A673 (cell line): ENCODE results near the gene NLRC5. TPM values are rescaled to one million over a fixed set of nuclear protein-coding genes. Genes with fewer than 3 reads are reported as not detected.

ENCODE experiments used
- BruUV-seq: library from RNA; stranded (reverse); fragments of 400-500 nt; replicated peaks from 2 replicates; lab custom pipeline; 2021; lab: Mats Ljungman, UMichigan
- CTCF ChIA-PET: fragments of 300-600 bp; sonication (Branson Sonifier 250); formaldehyde crosslinking; loops from one replicate; lab custom pipeline; 2022; ENCODE audit warnings: antibody characterized with exemption; lab: Charles Lee
- POLR2A ChIA-PET: fragments of 300-600 bp; sonication (Branson Sonifier 250); formaldehyde crosslinking; loops from one replicate; lab custom pipeline; 2022; ENCODE audit warnings: antibody characterized with exemption; ENCODE audit not compliant: low non-redundant PET; lab: Charles Lee
- DNase-seq: peaks from one replicate; pipeline ENCODE4 v3.0.0-alpha.2; 2015; ENCODE audit warnings: low spot score
- H3K27ac ChIP-seq: fragments of 200-600 bp; sonication (generic); 2 replicates; pipeline ENCODE4 v1.5.1; 2016; ENCODE audit warnings: mixed run types, low read depth, mild to moderate bottlenecking, mixed read lengths, antibody characterized with exemption, low read length; ENCODE audit not compliant: poor library complexity, severe bottlenecking
- H3K27me3 ChIP-seq: fragments of 200-600 bp; sonication (generic); replicated peaks from 2 replicates; pipeline ENCODE4 v1.6.1; 2017; ENCODE audit warnings: mixed run types, low read depth, mild to moderate bottlenecking, mixed read lengths, antibody characterized with exemption, low read length; ENCODE audit not compliant: insufficient read depth, poor library complexity
- H3K36me3 ChIP-seq: fragments of 200-600 bp; sonication (generic); 2 replicates; pipeline ENCODE4 v1.6.1; 2016; ENCODE audit warnings: mixed run types, mild to moderate bottlenecking, mixed read lengths, antibody characterized with exemption, low read length; ENCODE audit not compliant: insufficient read depth, poor library complexity, severe bottlenecking
- H3K4me1 ChIP-seq: fragments of 200-600 bp; sonication (generic); 2 replicates; pipeline ENCODE4 v1.6.1; 2017; ENCODE audit warnings: mixed run types, mild to moderate bottlenecking, mixed read lengths, antibody characterized with exemption, low read length; ENCODE audit not compliant: insufficient read depth, poor library complexity, severe bottlenecking
- H3K4me3 ChIP-seq: fragments of 200-600 bp; sonication (generic); 2 replicates; pipeline ENCODE4 v1.5.1; 2016; ENCODE audit warnings: low read depth, mixed run types, mild to moderate bottlenecking, mixed read lengths, low read length; ENCODE audit not compliant: poor library complexity, severe bottlenecking
- H3K9me3 ChIP-seq: fragments of 200-600 bp; sonication (generic); 2 replicates; pipeline ENCODE4 v1.6.1; 2016; ENCODE audit warnings: mixed run types, low read depth, mild to moderate bottlenecking, mixed read lengths, antibody characterized with exemption, low read length; ENCODE audit not compliant: poor library complexity, severe bottlenecking
- CTCF ChIP-seq: fragments of 300-800, 200-600 bp; sonication (generic); conservative IDR thresholded peaks from 2 replicates; pipeline ENCODE4 v1.5.1; 2017; ENCODE audit warnings: low read depth, mild to moderate bottlenecking, antibody characterized with exemption, low read length, moderate library complexity, mixed read lengths
- EZH2 ChIP-seq: fragments of 200-600 bp; sonication (generic); IDR thresholded peaks from 2 replicates; pipeline ENCODE4 v1.6.1; 2017; ENCODE audit warnings: borderline replicate concordance, low read depth, mild to moderate bottlenecking, mixed read lengths, antibody characterized with exemption, low read length; ENCODE audit not compliant: poor library complexity, severe bottlenecking
- intact Hi-C: fragments of 100-400 bp; cut with micrococcal nuclease; formaldehyde crosslinking; loops from one replicate; pipeline ENCODE4 v1.10.0; 2022; ENCODE audit not compliant: unreplicated experiment
- total RNA-seq: library from RNA; stranded (reverse); gene quantifications from 2 replicates; pipeline ENCODE4 v1.2.3, GENCODE V29; 2021

NLRC5 gene
- total RNA-seq, 1 experiment from 2014 or later = 13.1 TPM

- no peaks in the 10 kb centered on the region for H3K36me3 ChIP-seq
- no peaks in the 10 kb centered on the region for H3K9me3 ChIP-seq
- BruUV-seq = no TSS peak
- TF ChIP-seq CTCF (no peak), EZH2 (no peak)
- intact Hi-C loops = loop anchor here (5.0 kb wide), 1 partner anchor 336 kb away; no protein-coding TSS in a partner anchor
- no peaks in the 10 kb centered on the region for H3K4me1 ChIP-seq
- CTCF ChIA-PET = interaction anchor here (0.6 kb wide), 1 partner anchor 172 kb away, joined by 3 read pairs; no protein-coding TSS in a partner anchor
- no peak overlapping the region for H3K27ac ChIP-seq
- POLR2A ChIA-PET = no interaction called here
- no peak overlapping the region for H3K4me3 ChIP-seq
- no peak for DNase-seq
- H3K27me3 ChIP-seq = no peaks in the 10 kb centered on the region
These were observed 92.4 kb downstream of the NLRC5 start for GRCh38 chr16:57081744-57082143.

GRCh38 chr16:57082664-57083063, 93.3 kb downstream of the NLRC5 start:
- intact Hi-C loops = loop anchor here (5.0 kb wide), 1 partner anchor 335 kb away; no protein-coding TSS in a partner anchor
- no peaks in the 10 kb centered on the region for H3K36me3 ChIP-seq
- no peak overlapping the region for H3K27ac ChIP-seq
- BruUV-seq = no TSS peak
- no peaks in the 10 kb centered on the region for H3K4me1 ChIP-seq
- no peaks in the 10 kb centered on the region for H3K9me3 ChIP-seq
- CTCF ChIA-PET = interaction anchor here (1.0 to 1.2 kb wide), 2 partner anchors 10 to 290 kb away, joined by 3 read pairs; partner anchors contain the start of gene CPNE2
- H3K4me3 ChIP-seq = no peak overlapping the region
- TF ChIP-seq CTCF (no peak), EZH2 (no peak)
- no peak for DNase-seq
- POLR2A ChIA-PET = no interaction called here
- H3K27me3 ChIP-seq = no peaks in the 10 kb centered on the region

- TF ChIP-seq CTCF (no peak), EZH2 (no peak)
- Histone ChIP-seq H3K9me3 (no peaks in the 10 kb centered on the region), H3K4me3 (no peak overlapping the region), H3K27ac (no peak overlapping the region), H3K4me1 (no peaks in the 10 kb centered on the region), H3K36me3 (no peaks in the 10 kb centered on the region), H3K27me3 (no peaks in the 10 kb centered on the region)
- DNase-seq = no peak
- POLR2A ChIA-PET = no interaction called here
- CTCF ChIA-PET = interaction anchor here (0.7 to 1.3 kb wide), 7 partner anchors 9 to 333 kb away, joined by 3 to 7 read pairs (median 3); partner anchors contain the start of genes CPNE2 and PSME3IP1
- intact Hi-C loops = loop anchor here (1.0 to 5.0 kb wide), 3 partner anchors 85 to 334 kb away; no protein-coding TSS in a partner anchor
- BruUV-seq = no TSS peak
These were observed 94.2 kb downstream of the NLRC5 start for GRCh38 chr16:57083485-57084126.
